ENCODE measurements around the gene TP53TG3C. TPM values are rescaled to one million over a fixed set of nuclear protein-coding genes. Genes with fewer than 3 reads are reported as not detected.
"Not testable (repeated sequence)": the region's sequence is repeated elsewhere in the genome, so short reads cannot be mapped to it uniquely, and the experiment has no call there.

The TP53TG3C gene, protein sequence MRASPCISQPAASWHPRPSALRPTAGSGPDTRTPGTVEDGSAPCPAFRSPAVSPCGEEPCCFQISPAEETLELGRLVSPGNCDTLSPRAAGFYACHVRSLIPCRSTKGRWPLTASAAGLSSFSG
- not detected for polyA plus RNA-seq (2013, experiment 1 of 2; ENCODE audit: insufficient read length)
- not detected for polyA plus RNA-seq (2013, experiment 2 of 2; ENCODE audit: insufficient read length)

DNA sequence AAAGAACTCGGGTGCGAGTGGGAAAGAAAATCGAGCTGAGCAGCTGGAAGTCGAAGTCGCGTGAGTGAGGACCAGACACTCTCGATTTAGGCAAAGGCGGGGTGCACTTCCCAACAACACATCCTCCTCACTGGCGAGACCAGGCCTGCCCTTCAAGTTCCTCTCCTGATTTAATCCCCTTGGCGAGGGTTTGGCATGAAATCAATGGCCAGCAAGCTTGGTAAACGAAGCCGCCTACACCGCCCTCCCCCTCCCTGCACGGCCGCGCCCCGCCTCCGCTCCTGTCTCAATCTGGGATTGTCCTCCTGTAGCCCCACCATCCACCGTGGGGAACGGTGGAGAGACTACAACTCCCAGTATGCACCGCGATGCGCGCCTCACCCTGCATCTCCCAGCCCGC lies at the start of gene TP53TG3C:
TSS of gene TP53TG3C (plus strand) at position 301 of the 400 bp plus-strand sequence. CDS start at position 369, 68 bp downstream.
- not testable (repeated sequence) for DNase-seq
